GM21737 (cell line): ENCODE measurements around the gene SPSB1.

ENCODE experiments used
- ATAC-seq: cut with Tn5 transposase; IDR thresholded peaks from one replicate; pipeline ENCODE4 v1.9.1; 2021; ENCODE audit warnings: mild to moderate bottlenecking, moderate library complexity; ENCODE audit not compliant: unreplicated experiment

SPSB1 gene

DNA sequence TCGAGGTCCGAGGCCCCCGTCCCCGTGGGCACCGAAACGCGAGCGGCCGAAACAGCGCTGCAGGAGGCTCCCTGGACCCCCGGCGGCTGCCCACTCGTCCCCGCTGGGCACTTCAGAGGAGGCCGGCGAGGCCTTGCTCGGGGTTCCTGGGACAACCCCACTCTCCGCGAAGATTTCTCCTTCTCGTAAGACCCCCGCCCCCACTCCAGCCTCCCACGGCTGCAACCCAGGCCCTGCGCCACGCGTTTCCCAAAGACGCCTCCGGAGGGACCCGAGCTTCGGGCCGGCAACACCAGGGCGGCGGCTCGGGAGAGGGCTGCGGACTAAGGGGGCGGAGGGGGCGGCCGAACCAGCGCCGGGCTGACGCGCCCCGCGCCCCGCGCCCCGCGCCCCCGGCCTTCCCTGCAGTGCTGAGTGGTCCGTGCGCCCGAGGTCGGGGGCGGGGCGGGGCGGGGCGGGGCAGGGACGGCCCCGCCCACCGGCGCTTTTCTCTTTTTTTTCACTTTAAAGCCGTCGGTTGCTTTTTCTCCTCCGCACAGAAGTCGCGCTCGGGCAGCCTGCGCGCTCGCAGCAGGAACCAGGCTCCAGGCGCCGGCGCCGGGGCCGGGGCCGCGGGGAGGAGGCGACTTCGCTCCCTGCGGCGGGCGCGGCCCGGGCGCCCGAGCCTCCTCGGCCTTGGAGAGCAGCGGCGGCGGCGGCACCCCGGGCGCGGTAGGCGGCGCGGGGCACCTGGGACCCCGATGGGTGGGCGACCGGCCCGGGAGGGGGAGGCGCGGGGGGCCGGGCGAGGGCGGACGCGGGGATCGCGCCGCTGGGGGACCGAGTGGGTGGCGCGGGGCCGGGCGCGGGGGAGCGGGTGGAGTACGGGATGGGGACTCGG lies at the start of gene SPSB1:
SPSB1 (plus strand) TSS at position 534 of the 880 bp plus-strand sequence. CDS start 62,998 bp downstream, outside the sequence.
- no peak for ATAC-seq

DNA sequence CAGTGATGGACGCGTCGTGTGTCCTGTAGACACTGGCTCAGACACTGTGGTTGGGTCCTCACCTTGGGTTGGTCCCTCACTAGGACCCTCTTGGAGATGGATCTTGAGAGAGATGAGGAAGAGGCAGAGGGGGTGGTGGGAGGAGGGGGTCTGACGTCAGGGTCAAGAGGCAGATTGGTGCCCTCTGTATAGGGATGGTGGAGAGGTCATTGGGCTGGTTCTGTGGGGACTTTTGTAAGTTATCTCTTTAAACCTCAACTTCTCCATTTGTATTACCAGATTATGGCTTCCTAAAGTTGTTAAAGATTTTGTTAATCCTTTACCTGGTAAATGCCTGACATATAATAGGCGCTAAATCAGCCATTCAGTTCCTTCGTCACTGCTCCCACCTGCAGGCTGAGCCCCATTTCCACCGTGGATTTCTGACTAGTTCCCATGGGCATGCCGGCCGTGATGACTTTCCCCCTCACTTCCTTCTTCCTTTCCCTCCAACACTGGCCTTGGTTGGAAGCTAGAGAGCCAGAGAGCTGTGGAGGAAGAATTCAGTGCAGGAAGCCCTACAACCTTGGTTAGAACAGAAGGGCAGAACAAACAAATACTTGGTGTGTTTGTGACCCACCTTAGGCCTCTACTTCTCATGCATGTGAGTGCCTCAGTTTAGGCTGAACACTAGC lies 49.5 kb upstream of the SPSB1 start:
- ATAC-seq, result no peak

DNA sequence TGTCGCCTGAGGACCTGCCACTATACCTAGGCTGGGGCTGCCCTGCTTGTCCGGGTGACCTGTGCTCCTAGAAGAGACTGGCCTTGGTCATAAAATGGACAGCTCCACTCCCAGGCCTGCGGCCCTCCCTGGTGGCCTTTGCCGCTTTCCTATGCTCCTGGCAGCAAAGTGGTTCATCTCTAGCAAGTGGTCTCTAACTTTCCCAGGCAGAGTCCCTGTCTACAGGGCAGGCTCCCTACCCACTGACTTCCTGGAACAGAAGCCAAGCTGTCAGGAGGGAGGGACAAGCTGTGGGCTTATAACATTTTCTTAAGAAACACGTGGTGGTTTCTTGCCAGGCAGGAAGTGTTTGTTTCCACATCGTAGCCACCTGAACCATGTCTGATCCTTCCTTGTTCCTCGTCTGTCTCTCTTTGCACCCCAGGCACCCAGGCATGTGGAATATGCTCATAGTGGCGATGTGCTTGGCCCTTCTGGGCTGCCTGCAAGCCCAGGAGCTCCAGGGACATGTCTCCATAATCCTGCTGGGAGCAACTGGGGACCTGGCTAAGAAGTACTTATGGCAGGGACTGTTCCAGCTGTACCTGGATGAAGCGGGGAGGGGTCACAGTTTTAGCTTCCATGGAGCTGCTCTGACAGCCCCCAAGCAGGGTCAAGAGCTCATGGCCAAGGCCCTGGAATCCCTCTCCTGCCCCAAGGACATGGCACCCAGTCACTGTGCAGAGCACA lies 48.0 kb upstream of the SPSB1 start:
- no peak for ATAC-seq

DNA sequence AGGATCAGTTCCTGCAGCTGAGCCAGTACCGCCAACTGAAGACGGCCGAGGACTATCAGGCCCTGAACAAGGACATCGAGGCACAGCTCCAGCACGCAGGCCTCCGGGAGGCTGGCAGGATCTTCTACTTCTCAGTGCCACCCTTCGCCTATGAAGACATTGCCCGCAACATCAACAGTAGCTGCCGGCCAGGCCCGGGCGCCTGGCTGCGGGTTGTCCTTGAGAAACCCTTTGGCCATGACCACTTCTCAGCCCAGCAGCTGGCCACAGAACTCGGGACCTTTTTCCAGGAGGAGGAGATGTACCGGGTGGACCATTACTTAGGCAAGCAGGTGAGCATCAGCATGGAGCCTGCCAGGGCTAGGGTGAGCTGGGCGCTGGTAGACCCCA lies 47.5 kb upstream of the SPSB1 start:
- ATAC-seq, result no peak

DNA sequence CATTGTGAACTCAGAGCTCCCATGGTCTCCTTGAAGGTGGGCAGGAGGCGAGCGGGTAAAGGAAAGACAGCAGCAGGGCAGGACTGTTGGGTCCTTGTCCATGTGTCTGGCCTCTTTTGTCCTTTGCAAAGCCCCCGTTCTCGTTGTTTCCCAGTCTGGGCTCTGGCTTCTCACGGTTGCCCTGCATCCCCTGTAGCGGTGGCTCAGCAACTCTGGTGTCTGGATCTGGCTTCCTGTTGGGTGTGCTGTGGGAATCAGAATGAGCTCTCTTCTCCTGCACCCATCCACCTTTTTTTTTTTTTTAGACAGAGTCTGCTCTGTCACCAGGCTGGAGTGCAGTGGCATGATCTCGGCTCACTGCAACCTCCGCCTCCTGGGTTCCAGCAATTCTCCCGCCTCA lies 47.0 kb upstream of the SPSB1 start:
- ATAC-seq, result no peak

DNA sequence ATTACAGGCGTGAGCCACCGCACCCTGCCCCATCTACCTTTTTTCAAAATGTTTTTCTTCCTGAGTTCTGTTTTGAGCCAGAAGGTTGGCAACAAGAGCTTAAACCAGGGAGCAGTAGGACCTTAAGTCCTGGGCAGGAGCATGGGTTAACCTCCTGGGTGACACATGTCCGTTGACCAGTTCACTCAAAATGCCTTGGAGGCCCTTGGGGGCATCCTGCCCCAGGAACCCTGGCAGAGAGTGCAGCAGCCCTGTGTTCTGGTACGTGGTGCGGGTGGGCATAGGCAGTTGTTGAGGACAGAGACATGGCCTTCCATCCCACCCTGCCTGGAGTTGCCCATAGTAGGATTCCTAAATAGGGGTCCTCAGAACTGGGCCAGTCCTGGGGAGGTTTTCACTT lies 46.5 kb upstream of the SPSB1 start:
- no peak for ATAC-seq

DNA sequence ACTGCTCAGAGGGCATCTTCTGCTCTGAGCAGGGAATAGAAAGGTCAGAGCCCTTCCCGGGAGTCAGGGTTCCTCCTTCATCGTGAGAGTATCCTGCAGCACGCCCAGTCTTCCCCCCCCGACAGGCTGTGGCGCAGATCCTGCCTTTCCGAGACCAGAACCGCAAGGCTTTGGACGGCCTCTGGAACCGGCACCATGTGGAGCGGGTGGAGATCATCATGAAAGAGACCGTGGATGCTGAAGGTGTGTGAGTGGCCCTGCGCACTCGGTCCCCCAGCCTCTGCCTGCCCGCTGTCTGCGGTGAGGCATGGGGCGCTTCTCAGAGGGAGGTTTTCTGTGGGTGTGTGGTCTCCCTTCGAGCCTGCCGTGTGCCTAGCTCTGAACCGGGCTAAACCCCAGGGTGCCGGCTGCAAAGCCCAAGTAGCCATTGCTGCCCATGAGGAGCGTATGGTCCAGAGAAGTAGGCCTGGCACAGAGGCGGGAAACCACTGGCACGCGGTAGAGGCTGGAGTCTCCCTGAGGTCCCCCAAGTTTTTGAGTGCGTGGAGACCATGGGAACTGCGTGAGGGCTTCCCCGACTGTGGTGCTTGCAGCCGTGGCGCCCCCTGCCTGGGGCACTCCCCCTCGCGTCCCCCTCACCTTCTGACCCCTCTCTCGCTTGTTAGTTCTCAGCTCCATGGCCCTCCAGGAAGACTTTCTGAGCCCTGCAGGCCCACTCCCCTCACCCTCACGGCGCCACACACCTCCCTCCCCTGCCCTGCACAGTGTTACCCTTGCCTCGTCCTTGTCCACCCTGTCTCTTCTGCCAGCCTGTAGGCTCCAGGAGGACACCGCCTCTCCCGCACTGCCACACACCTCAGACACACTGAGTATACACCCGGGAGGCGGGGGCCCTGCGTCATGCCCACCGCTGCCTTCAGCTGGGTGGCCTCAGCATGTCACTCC lies 45.6 kb upstream of the SPSB1 start:
- ATAC-seq, result no peak

DNA sequence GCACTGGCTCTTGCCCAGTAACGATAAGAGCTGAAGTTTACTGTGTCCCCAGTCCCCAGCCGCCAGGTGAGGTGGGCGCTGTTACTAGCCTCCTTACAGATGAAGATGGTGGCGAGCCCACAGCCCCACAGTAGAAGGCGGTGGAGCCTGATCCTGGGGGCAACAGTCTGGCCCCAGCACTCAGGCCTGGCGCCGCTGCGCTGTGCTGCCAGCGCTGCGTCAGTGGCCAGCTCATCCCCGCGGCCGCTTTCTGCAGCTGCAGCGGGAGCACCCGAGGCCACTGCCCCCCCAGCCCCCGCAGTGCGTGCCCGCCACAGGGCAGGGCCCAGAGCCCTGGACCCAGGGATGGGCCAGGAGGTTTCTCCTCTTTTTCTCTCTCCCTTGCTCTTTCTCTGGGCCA lies 44.8 kb upstream of the SPSB1 start:
- ATAC-seq, result no peak

DNA sequence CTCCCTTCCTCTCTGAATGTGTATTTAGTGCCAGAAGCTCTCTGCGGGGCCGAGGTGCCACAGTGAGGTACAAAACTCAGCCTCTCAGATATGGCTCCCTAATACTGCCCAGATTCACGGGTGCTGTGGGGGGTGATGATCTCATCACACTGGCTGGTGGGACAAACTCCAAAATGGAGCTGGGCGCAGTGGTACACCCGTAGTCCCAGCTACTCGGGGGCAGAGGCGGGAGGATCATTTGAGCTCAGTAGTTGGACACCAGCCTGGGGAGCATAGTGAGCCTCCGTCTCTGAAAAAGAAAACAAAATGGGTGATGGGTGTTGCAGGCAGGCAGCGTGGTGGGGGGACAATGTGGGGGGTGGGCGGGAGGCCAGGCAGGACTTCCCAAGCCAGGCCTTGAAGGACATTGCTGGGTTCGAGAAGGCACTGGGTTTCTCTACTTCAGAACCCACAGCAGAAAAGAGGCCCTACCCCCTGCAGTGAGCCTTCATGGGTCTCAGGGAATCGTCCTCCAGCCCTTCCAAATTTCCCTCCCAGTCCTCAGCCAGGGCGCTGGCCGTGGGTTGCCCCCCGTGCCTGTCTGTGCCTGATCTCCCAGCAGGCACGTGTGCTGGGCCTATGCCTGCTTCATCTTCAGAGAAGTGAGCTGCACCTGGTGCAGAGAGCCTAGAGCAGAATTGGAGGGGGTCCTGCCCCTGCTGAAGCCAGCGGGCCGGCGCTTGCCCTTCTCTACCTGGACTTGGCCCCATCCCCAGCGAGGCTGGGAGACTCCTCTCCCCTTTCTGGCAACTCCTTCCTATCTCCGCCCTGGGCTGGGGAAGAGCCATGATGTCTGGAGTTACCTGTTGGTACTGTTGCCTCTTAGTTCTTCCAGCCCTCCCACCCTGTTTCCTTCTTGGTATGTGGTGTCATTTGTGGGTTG lies 44.1 kb upstream of the SPSB1 start:
- no peak for ATAC-seq

DNA sequence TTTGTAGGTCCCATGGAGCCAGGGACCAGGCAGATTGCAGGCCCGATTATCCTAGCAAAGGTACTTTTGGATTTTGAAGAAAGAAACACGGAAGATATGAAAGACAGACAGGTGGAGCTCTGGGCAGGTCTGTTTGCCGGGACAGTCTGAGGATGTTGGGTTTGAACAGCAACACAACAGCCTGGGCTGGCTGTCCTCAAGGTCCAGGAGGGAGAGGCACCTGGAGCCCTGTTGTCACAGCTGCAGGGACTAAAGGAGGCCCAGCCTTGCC lies 43.5 kb upstream of the SPSB1 start:
- ATAC-seq, result no peak

DNA sequence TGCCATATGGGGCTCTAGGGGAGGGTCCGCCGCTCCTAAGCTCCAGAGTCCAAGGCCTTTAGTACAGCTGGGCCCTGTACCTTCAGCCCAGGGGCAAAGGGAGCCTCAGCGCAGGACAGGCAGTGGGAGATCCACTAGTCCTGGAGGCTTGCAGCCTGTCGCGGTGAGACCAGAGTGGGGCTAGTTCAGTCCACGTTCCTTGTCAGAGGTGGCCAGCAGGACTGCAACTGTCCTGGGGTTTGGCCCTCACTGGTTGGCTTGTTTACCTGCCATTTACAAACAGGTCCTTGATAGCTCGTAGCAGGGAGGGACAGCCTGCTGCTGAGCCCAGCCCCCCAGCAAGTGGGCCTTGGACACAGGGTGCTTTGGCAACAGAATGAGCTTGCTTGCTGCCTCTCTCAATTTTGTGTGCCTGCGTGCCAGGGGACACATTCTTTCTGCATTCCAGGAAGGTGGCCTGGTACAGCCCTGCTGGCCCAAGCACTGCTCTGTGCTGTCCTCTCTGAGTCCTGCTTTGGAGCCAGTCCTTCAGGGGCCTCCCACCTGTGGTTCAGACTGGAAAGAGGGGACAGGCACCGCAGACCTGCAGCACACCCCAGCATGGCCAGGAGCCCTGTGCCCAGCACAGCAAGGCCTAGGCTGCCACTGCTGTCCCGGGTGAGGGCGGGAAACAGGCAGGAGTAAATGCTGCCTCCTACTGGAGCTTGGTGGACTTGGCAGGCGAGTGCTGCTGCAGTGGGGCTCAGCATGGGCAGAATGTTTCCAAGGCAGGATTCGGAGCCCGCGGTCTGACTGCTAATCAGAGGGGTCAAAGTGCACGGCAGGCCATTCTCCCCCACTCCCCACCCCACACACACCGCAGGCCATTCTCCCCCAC lies 42.9 kb upstream of the SPSB1 start:
- no peak for ATAC-seq

DNA sequence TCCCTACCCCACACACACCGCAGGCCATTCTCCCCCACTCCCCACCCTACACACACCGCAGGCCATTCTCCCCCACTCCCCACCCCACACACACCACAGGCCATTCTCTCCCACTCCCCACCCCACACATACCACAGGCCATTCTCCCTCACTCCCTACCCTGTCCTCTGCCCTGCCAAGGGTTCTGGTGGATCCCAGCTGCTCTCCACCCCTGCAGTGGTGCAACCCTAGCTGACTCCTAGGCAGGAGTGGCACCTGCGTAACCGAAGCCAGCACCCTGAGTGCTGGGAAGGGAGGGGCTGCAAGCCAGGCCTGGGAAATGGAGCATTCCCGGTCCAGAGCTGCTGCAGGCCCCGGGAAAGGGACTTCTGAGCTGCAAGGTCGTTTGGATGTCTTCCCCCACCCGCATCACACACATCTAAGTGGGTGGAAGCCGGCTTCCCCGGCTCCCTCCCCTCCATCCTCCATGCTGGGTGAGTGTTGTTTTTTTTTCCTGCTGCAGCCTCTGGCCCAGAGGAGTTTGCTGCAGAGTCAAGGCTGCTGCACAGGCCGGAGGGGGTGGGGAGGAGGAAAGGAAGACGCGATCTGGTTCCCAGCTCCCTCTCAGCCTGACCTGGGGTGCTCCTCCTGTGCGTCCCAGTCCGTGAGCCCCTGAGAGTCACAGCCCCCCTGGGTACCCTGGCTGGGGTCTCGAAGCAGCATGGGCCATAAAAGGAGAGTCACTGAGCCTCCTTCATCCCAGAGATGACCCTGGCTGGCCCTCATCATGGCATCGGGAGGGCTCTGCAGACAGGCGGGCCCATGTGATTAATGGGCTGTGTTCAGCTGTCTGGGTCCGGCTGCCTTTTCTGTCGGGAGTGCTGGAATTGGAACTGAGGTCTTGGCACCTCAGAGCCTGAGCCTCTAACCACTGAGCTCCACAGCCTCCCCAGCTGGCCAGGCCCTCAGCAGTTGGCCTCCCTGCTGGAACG lies 42.0 kb upstream of the SPSB1 start:
- no peak for ATAC-seq

DNA sequence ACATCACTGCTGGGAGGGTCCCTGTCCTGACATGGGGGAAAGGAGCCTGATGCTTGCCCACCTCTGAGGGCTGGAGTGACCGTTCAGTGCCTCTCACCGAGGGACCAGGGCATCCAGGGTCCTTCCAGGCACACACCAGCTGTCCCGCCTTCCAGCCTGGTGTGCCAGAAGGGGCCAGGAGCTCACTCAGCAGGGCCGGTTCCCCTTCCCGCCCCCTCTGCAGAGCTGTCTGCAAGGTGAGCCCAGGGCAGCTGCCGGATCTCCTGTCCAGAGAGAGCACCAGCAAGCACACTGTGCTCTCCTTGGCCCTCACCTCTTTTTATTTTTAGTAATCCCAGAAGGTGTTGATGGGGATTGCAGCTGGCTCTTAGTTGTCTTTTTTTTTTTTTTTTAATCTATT lies 41.2 kb upstream of the SPSB1 start:
- no peak for ATAC-seq

DNA sequence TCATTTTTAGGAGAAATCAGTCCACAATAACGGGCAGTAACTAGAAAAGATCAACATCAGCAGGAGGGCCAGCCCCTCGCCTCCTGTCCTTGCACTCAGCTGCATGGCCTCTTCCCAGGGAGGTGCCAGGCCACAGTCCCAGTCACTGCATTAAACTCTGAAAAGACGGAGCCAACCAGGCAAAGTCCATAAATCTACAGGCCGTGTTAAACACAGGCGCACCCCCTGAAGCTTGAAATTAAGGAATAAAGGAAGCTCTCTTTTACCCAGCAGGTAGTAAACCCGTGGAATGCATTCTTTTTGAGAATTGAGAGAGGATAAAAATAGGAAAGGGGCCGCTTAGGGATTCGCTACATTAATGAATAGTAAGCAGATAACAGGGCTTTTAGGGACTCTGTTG lies 39.7 kb upstream of the SPSB1 start:
- no peak for ATAC-seq

DNA sequence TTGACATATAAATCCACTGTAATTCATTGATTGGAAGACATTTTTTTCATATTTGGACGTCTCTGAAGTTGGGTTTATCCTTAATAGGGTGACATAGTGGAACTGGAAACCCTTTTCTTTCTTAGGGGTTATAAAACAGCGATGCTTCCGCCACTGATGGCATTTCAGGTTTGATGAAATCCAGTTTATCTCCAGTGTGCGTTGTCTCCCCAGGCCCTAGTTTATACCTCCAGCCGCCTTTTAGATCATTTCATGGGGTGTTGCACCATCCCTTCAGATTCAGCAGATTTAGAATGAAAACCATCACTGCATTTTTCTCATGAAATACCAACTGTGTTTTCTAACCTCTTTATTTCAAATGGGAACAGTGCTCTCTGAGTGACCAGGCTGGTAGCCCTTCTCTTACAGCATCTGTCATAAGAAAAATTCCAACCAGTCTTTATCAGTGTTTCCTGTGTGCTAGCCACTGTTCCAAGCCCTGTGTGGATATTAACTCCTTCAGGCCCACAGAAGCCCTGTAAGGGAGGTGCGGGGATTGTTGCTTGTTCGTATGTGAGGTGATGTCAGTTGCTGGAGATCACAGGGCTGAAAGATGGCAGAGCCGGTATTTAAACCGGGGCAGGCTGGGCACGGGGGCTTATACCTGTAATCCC lies 39.1 kb upstream of the SPSB1 start:
- no peak for ATAC-seq

DNA sequence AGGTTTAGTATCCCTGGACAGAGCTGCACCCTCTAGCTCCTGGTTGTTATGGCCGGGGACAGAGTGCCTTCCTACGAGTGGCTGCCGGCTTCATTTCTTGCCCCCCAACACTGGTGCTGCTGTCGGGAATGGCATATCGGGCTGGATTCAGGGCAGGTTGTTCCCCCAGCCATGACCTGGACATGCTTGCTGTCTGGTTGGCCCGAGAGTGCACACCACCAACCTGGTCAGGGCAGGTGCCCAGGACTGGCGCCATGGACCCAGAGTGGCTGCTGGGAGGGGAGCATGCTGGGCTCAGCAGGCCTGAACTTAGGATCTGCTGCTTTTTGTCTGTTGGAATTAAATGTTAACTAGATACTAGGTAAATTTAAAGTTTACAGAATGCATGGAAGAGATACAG lies 36.4 kb upstream of the SPSB1 start:
- ATAC-seq, result no peak

DNA sequence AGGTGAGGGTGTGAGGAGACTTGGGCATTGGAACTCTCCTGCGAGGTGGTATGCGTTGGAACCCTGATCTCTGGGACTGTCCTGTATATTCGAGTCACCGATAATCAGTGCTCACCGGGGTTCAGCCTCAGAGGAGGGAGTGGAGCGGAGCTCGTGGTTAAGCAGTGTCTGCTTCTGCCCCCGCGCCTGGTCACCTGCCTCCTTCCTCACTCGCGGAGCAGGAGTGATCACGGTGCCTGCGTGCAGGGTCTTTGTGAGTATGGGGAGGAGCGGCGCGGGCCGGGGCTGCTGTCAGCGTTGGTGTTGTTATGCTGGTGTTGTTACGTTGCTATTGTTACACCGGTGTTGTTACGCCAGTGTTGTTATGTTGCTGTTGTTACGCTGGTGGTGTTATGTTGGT lies 34.8 kb upstream of the SPSB1 start:
- no peak for ATAC-seq
